ENCODE results near the gene BRSK1. TPM values are rescaled to one million over a fixed set of nuclear protein-coding genes. Genes with fewer than 3 reads are reported as not detected.

The BRSK1 gene
- total and polyA plus RNA-seq, 2 of the 8 experiments (the other 6 are each of a cell fraction or from before 2014, with no cell fraction given): 27.6 to 32.7 TPM

DNA sequence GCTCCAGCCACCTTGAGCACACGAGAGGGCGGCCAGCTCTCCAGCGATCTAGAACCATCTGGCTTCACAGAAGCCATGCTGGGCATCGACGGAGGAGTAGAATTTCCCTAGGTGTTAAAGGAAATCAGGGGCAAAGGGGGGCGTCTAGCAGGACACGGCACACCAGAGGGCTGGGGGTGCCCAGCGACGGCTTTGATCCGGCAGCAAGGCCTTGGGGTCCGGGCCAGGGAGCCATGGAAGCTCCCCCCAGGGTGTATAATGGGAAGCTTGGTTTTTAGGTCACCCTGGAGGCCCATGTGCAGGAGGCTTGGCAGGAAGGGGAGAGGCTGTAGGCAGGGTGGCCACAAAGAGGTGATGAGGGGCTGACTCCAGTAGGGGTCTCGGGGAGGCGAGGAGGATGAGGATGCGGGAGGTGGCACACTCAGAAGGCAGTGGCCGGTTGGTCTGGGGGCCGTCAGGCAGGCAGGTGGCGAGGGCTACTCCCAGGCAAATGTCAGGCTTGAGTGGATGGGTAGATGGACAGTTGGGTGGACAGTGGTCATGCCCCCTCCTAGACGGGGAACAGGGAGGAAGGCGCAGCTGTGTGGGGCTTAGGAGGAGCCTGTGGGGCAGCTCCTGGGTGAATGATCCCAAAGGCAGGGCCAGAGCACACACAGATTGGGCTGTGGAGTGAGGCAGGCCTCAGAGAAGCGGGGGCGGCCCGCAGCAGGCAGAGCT is 61.5 kb downstream of the BRSK1 start:
- no peak overlapping the region for H3K14ac ChIP-seq (ENCODE audit: insufficient read length)
- H4K91ac ChIP-seq (replicated peaks; ENCODE audit: insufficient read length, low read length): peak overlapping the region; percentile 9
- DNase-seq (ENCODE audit: low read depth in 1 of 2, low spot score in 2 of 2) (no peak), FAIRE-seq (no peak)
- no peak overlapping the region for H3K23ac ChIP-seq (ENCODE audit: insufficient read length)
- peaks cover 11 to 39% (median 28%) of the 10 kb centered on the region in 4 experiments for H3K4me1 ChIP-seq (replicated peaks in 1 of 4; ENCODE audit: control insufficient read depth in 3 of 4, insufficient read depth in 4 of 4, low read length in 3 of 4)
- no peak overlapping the region for H2BK120ac ChIP-seq (replicated peaks; ENCODE audit: low read depth, low read length)
- no peak overlapping the region for H2BK20ac ChIP-seq (ENCODE audit: low read length)
- peaks cover 0 to 6% of the 10 kb centered on the region in 2 experiments for H4K20me1 ChIP-seq (replicated peaks in 1 of 2; ENCODE audit: control insufficient read depth in 1 of 2, insufficient read depth in 2 of 2, low read length in 2 of 2)
- 0 out of 2 replicates have a peak overlapping the region, but pooled peaks have one; percentile 27 for H2BK12ac ChIP-seq (ENCODE audit: low read depth, low read length)
- H3K9ac ChIP-seq (replicated peaks in 1 of 4; ENCODE audit: extremely low read depth in 1 of 4, low read depth in 3 of 4, low read length in 3 of 4): no peak overlapping the region
- H2AFZ ChIP-seq (ENCODE audit: low read length): no peak overlapping the region
- H3K56ac ChIP-seq (replicated peaks; ENCODE audit: insufficient read length, low read depth, low read length): no peak overlapping the region
- H3K4me3 ChIP-seq (ENCODE audit: extremely low read depth in 1 of 4, insufficient read depth in 2 of 4, low read depth in 3 of 4, low read length in 4 of 4): no peak overlapping the region
- no peak overlapping the region for H4K5ac ChIP-seq (ENCODE audit: insufficient read length, low read depth, low read length)
- WGBS, 2 experiments (ENCODE audit: extremely low coverage in 1 of 2, insufficient coverage in 1 of 2, insufficient read length in 1 of 2, insufficient replicate concordance in 2 of 2, low coverage in 1 of 2, low lambda C conversion rate in 2 of 2, missing lambda C conversion rate in 1 of 2): 89% methylated on average over 22 of the region's 22 CpGs; no CpG with 5 or more reads in 1 of the 2 experiments
- no peak overlapping the region for H3K4ac ChIP-seq (replicated peaks; ENCODE audit: insufficient read length, low read depth, low read length)
- peaks cover 11% of the 10 kb centered on the region; the same call in 1 of the 2 replicates for H3K23me2 ChIP-seq (ENCODE audit: low read depth, low read length)
- H3K27ac ChIP-seq (ENCODE audit: low read depth, low read length): peak overlapping the region; percentile 37; the same call in 1 of the 2 replicates
- no peak overlapping the region for H2AK5ac ChIP-seq (ENCODE audit: low read depth, low read length)
- H3K18ac ChIP-seq (ENCODE audit: extremely low read depth, low read length): peak overlapping the region; percentile 71
- H3K79me2 ChIP-seq (ENCODE audit: control insufficient read depth in 1 of 2, insufficient read depth in 2 of 2, low read length in 2 of 2): peaks cover 0 to 3% of the 10 kb centered on the region in 2 experiments; a peak in 1 of 4 replicates
- peak overlapping the region; percentile 71; the same call in 1 of the 2 replicates for H2BK5ac ChIP-seq (ENCODE audit: low read depth, low read length)
- H3K27me3 ChIP-seq (replicated peaks in 1 of 4; ENCODE audit: control insufficient read depth in 3 of 4, extremely low read depth in 1 of 4, insufficient read depth in 3 of 4, low read length in 3 of 4): no peaks in the 10 kb centered on the region
- H3K4me2 ChIP-seq (ENCODE audit: insufficient read depth in 1 of 2, low read depth in 2 of 2, low read length in 2 of 2): no peak overlapping the region
- ChIA-PET CTCF (ENCODE audit: partially characterized antibody) (interaction anchor here (0.8 to 2.9 kb wide), 3 partner anchors 39 to 54 kb away, joined by 3 to 11 read pairs (median 8); partner anchors contain the start of gene TMEM238), POLR2A (ENCODE audit: partially characterized antibody) (interaction anchor here (0.6 to 6.7 kb wide), 3 partner anchors 31 to 62 kb away, joined by 3 to 42 read pairs (median 6); partner anchors contain the start of gene UBE2S)
- no peak for TF ChIP-seq RNF2 (IDR thresholded peaks at IDR 0.05; ENCODE audit: borderline replicate concordance, low read depth, low read length, missing control alignments, poor library complexity, severe bottlenecking)
- no peak for TF ChIP-seq YY1 (IDR thresholded peaks at IDR 0.05; ENCODE audit: low read depth, low read length)
- no peak for TF ChIP-seq ZNF274 (IDR thresholded peaks at IDR 0.05; ENCODE audit: borderline replicate concordance, extremely low read depth, low read length)
- peaks cover 0 to 50% (median 20%) of the 10 kb centered on the region in 4 experiments; a peak in 4 of 8 replicates for H3K36me3 ChIP-seq (ENCODE audit: control insufficient read depth in 2 of 4, insufficient read depth in 4 of 4, low read length in 3 of 4)
- H2BK15ac ChIP-seq (ENCODE audit: low read length): no peak overlapping the region; the same call in 1 of the 2 replicates
- no peak overlapping the region; the same call in 1 of the 2 replicates for H4K8ac ChIP-seq (ENCODE audit: extremely low read depth, insufficient read depth, low read length)
- no peaks in the 10 kb centered on the region for H3K9me3 ChIP-seq (ENCODE audit: insufficient read depth in 2 of 2, low read depth in 1 of 2, low read length in 1 of 2)
- H3K79me1 ChIP-seq (ENCODE audit: low read depth, low read length): peaks cover 5% of the 10 kb centered on the region; the same call in 1 of the 2 replicates
